SU-DHL-6 (cell line): ENCODE results near the gene BSG.

Source experiments
- H2AFZ ChIP-seq: fragments of 200-600 bp; sonication (generic); 2 replicates; pipeline ENCODE4 v1.6.1; 2014; ENCODE audit warnings: low read depth, mild to moderate bottlenecking, moderate library complexity, mixed read lengths, antibody characterized with exemption, low read length; ENCODE audit not compliant: severe bottlenecking
- H3F3A ChIP-seq: fragments of 200-600 bp; shearing (Covaris generic); 2 replicates; pipeline ENCODE4 v1.6.0; 2016; ENCODE audit warnings: antibody characterized with exemption, mild to moderate bottlenecking; ENCODE audit not compliant: insufficient read depth
- H3K27ac ChIP-seq: fragments of 200-600 bp; sonication (generic); 2 replicates; pipeline ENCODE4 v1.5.1; 2016; ENCODE audit warnings: low read depth, mild to moderate bottlenecking, low read length, moderate library complexity, mixed read lengths
- H3K27me3 ChIP-seq: fragments of 200-600 bp; sonication (generic), shearing (Covaris generic); 2 replicates; pipeline ENCODE4 v1.6.0; 2014; ENCODE audit warnings: mild to moderate bottlenecking, low read length
- H3K36me3 ChIP-seq: fragments of 200-600 bp; sonication (generic); 2 replicates; pipeline ENCODE4 v1.6.1; 2014; ENCODE audit warnings: mild to moderate bottlenecking, low read length, mixed read lengths
- H3K4me2 ChIP-seq: fragments of 300-600, 200-600 bp; shearing (Covaris generic), sonication (generic); 2 replicates; pipeline ENCODE4 v1.6.0; 2014; ENCODE audit warnings: low read length, low read depth, mild to moderate bottlenecking; ENCODE audit not compliant: poor library complexity, severe bottlenecking
- H3K4me3 ChIP-seq: fragments of 200-600 bp; sonication (generic); 2 replicates; pipeline ENCODE4 v1.5.1; 2014; ENCODE audit warnings: antibody characterized with exemption, low read length, mild to moderate bottlenecking, mixed read lengths; ENCODE audit not compliant: insufficient read depth, poor library complexity, severe bottlenecking
- H3K79me2 ChIP-seq: fragments of 200-600 bp; sonication (generic); 2 replicates; pipeline ENCODE4 v1.6.1; 2014; ENCODE audit warnings: mild to moderate bottlenecking, low read length, moderate library complexity; ENCODE audit not compliant: insufficient read depth
- H3K9ac ChIP-seq: fragments of 200-600 bp; sonication (generic); 2 replicates; pipeline ENCODE4 v1.7.0; 2014; ENCODE audit warnings: mild to moderate bottlenecking, low read length
- H3K9me2 ChIP-seq: fragments of 200-600 bp; sonication (generic); replicated peaks from 2 replicates; pipeline ENCODE4 v1.6.1; 2014; ENCODE audit warnings: low read length; ENCODE audit not compliant: insufficient read depth
- H3K9me3 ChIP-seq: fragments of 200-600 bp; sonication (generic); 2 replicates; pipeline ENCODE4 v1.6.1; 2014; ENCODE audit warnings: low read length, mixed read lengths; ENCODE audit not compliant: insufficient read depth
- H4K20me1 ChIP-seq: fragments of 200-600 bp; sonication (generic); 2 replicates; pipeline ENCODE4 v1.6.1; 2014; ENCODE audit warnings: low read depth, mild to moderate bottlenecking, antibody characterized with exemption, low read length, moderate library complexity, mixed read lengths
- EZH2phosphoT487 ChIP-seq: fragments of 200-600 bp; sonication (generic), shearing (Covaris generic); conservative IDR thresholded peaks from 2 replicates; pipeline ENCODE4 v1.6.1; 2018; ENCODE audit warnings: mild to moderate bottlenecking, antibody characterized with exemption, low read length, moderate library complexity, mixed read lengths
- TF ChIP-seq, protein P1 (sequence below): fragments of 200-600 bp; sonication (generic); IDR thresholded peaks from one replicate; pipeline ENCODE4 v1.5.1; 2017; ENCODE audit warnings: antibody characterized with exemption, mild to moderate bottlenecking, low read length, moderate library complexity; ENCODE audit not compliant: insufficient read depth, poor library complexity, severe bottlenecking

Gene BSG

DNA sequence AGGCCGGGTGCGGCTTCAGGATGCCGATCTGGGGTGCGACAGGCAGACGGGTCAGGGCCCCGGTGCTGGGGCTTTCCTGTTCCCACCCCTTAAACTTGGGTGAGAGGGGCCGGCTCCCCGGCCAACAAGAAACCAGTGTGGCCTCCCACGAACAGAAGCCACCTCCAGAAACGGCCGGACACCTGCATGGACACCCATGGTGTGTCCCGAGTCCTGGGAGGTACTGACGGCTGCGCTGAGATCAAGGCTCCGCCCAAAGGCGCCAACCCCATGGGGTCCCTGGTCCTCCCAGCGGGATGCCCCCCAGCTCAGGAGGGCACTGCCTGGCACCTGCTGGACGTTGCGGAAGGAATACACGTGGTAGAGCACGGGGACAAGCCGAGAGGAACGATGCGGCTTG lies 49.4 kb downstream of the BSG start:
- no peaks in the 10 kb centered on the region for H3K79me2 ChIP-seq
- no peak overlapping the region for H3K4me3 ChIP-seq
- no peaks in the 10 kb centered on the region for H4K20me1 ChIP-seq
- TF ChIP-seq EZH2phosphoT487 = no peak
- TF ChIP-seq, protein P1, sequence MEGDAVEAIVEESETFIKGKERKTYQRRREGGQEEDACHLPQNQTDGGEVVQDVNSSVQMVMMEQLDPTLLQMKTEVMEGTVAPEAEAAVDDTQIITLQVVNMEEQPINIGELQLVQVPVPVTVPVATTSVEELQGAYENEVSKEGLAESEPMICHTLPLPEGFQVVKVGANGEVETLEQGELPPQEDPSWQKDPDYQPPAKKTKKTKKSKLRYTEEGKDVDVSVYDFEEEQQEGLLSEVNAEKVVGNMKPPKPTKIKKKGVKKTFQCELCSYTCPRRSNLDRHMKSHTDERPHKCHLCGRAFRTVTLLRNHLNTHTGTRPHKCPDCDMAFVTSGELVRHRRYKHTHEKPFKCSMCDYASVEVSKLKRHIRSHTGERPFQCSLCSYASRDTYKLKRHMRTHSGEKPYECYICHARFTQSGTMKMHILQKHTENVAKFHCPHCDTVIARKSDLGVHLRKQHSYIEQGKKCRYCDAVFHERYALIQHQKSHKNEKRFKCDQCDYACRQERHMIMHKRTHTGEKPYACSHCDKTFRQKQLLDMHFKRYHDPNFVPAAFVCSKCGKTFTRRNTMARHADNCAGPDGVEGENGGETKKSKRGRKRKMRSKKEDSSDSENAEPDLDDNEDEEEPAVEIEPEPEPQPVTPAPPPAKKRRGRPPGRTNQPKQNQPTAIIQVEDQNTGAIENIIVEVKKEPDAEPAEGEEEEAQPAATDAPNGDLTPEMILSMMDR = no peak
- H3K9me2 ChIP-seq = no peaks in the 10 kb centered on the region
- no peaks in the 10 kb centered on the region for H3K27me3 ChIP-seq
- no peak overlapping the region for H2AFZ ChIP-seq
- H3K9ac ChIP-seq = no peak overlapping the region
- no peak overlapping the region for H3K27ac ChIP-seq
- no peaks in the 10 kb centered on the region for H3K36me3 ChIP-seq
- H3K9me3 ChIP-seq = no peaks in the 10 kb centered on the region
- no peak overlapping the region for H3K4me2 ChIP-seq
- H3F3A ChIP-seq = no peaks in the 10 kb centered on the region

DNA sequence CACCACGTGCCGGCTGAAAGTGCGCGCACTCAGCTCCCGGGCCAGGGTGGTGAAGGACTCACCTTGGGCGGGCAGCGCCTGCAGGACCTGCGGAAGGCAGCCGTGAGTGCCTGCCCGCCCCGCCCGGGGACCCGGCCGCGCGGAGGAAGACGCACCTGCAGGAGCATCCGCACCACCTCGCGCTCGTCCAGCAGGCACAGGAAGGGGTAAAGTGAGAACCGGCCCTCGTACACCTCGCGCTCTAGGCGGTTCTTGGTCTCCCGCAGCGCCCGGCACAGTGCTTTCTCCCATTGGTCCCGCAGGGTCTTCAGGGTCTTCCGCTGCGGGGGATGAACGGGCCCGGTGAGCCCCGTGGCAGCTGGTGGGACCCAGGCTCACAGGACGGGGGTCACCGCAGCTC lies 50.3 kb downstream of the BSG start:
- H3K9me3 ChIP-seq = no peaks in the 10 kb centered on the region
- H3K9me2 ChIP-seq = no peaks in the 10 kb centered on the region
- H4K20me1 ChIP-seq = no peaks in the 10 kb centered on the region
- H3K27me3 ChIP-seq = no peaks in the 10 kb centered on the region
- H3K9ac ChIP-seq = no peak overlapping the region
- H3K4me3 ChIP-seq = no peak overlapping the region
- no peak overlapping the region for H3K4me2 ChIP-seq
- H3K27ac ChIP-seq = no peak overlapping the region
- H2AFZ ChIP-seq = no peak overlapping the region
- H3K36me3 ChIP-seq = no peaks in the 10 kb centered on the region
- H3F3A ChIP-seq = no peaks in the 10 kb centered on the region
- TF ChIP-seq, protein P1 = no peak
- no peak for TF ChIP-seq EZH2phosphoT487
- H3K79me2 ChIP-seq = no peaks in the 10 kb centered on the region

DNA sequence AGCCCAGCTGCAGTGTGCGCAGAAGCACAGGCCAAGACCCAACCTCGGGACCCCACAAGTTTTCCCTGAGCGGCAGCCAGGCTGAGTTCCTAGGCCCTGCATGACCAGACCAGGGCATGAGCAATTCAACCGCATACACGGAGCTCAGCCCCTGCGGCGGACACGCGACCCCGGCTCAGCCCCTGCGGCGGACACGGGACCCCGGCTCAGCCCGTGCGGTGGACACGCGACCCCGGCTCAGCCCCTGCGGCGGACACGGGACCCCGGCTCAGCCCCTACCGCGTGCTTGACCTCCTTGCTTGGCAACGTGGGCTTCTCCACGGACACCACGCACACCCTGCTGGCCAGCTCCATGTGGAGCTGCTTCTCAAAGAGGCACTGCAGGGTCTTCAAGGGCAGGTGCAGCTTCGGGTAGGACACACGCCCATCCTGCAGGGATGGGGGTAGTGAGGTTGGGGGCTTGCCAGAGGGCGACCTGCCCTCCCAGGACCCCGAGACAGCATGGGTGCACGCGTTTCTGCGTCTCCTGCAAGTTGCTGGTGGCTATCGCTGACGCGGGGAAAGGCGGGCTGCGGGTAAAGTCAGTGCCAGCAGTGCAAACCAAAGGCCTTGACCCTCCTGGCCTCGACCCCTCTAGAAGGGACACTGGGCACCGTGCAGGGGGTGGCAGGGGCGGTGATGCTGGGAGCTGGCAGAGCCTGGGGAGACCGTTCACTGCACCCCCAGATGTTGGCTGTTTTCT lies 51.0 kb downstream of the BSG start:
- no peaks in the 10 kb centered on the region for H3K79me2 ChIP-seq
- no peak overlapping the region for H3K4me3 ChIP-seq
- no peaks in the 10 kb centered on the region for H3F3A ChIP-seq
- H3K9ac ChIP-seq = no peak overlapping the region
- H3K4me2 ChIP-seq = no peak overlapping the region
- no peak overlapping the region for H3K27ac ChIP-seq
- no peaks in the 10 kb centered on the region for H4K20me1 ChIP-seq
- no peak overlapping the region for H2AFZ ChIP-seq
- no peaks in the 10 kb centered on the region for H3K9me2 ChIP-seq
- no peaks in the 10 kb centered on the region for H3K27me3 ChIP-seq
- no peaks in the 10 kb centered on the region for H3K9me3 ChIP-seq
- TF ChIP-seq, protein P1 = no peak
- TF ChIP-seq EZH2phosphoT487 = no peak
- H3K36me3 ChIP-seq = peaks cover under 1% of the 10 kb centered on the region; the same call in 1 of the 2 replicates
